Measurements from ENCODE around the gene COG5. TPM values are rescaled to one million over a fixed set of nuclear protein-coding genes. Genes with fewer than 3 reads are reported as not detected.

COG5 gene
- total and polyA plus RNA-seq, 2 experiments from 2014 or later = 15.4 to 36.5 TPM

DNA sequence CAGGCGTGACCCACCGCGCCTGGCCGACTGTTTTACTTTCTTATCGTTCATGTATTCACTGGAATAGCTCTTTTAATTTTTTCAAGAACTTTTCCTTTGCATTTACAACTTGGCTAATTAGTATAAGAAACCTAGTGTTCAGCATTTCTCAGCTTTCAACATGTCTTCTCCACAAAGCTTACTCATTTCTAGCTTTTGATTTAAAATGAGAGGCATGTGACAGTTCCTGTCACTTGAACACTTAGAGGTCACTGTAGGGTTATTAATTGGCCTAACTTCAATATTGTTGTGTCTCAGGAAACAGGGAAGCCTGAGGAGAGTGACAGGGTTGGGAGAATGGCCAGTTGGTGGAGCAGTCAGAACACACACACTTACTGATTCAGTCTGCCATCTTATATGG lies 218.9 kb downstream of the COG5 start:
- Mint-ChIP-seq H3K9me3 (peaks cover 4% of the 10 kb centered on the region; the same call in 2 of the 3 replicates), H3K36me3 (ENCODE audit: low read depth) (peaks cover 9% of the 10 kb centered on the region; the same call in 1 of the 3 replicates), H3K27ac (no peak overlapping the region), H3K27me3 (ENCODE audit: insufficient read depth, low read depth, poor library complexity) (no peaks in the 10 kb centered on the region), H3K4me1 (no peaks in the 10 kb centered on the region), H3K4me3 (no peak overlapping the region)
- H2AFZ ChIP-seq = no peak overlapping the region
- no peak overlapping the region for H3K4me2 ChIP-seq
- ATAC-seq (no peak), DNase-seq (ENCODE audit: low spot score) (no peak)
- no peaks in the 10 kb centered on the region for H3K27me3 ChIP-seq (ENCODE audit: insufficient read depth)
- no peaks in the 10 kb centered on the region for H3K9me2 ChIP-seq (ENCODE audit: insufficient read depth)
- H3K4me1 ChIP-seq (ENCODE audit: insufficient read depth) = no peaks in the 10 kb centered on the region
- no peaks in the 10 kb centered on the region for H3F3A ChIP-seq (replicated peaks; ENCODE audit: low read depth)
- H3K4me3 ChIP-seq = no peak overlapping the region
- no peaks in the 10 kb centered on the region for H3K36me3 ChIP-seq (ENCODE audit: insufficient read depth)
- no peaks in the 10 kb centered on the region for H3K79me2 ChIP-seq (replicated peaks; ENCODE audit: insufficient read depth)
- H4K20me1 ChIP-seq (replicated peaks; ENCODE audit: insufficient read depth) = no peaks in the 10 kb centered on the region
- H3K27ac ChIP-seq (ENCODE audit: low read depth) = no peak overlapping the region
- TF ChIP-seq ZNF331 (CRISPR knock-in tag; IDR thresholded peaks at IDR 0.05; ENCODE audit: low read depth) = no peak
- TF ChIP-seq, protein P1, sequence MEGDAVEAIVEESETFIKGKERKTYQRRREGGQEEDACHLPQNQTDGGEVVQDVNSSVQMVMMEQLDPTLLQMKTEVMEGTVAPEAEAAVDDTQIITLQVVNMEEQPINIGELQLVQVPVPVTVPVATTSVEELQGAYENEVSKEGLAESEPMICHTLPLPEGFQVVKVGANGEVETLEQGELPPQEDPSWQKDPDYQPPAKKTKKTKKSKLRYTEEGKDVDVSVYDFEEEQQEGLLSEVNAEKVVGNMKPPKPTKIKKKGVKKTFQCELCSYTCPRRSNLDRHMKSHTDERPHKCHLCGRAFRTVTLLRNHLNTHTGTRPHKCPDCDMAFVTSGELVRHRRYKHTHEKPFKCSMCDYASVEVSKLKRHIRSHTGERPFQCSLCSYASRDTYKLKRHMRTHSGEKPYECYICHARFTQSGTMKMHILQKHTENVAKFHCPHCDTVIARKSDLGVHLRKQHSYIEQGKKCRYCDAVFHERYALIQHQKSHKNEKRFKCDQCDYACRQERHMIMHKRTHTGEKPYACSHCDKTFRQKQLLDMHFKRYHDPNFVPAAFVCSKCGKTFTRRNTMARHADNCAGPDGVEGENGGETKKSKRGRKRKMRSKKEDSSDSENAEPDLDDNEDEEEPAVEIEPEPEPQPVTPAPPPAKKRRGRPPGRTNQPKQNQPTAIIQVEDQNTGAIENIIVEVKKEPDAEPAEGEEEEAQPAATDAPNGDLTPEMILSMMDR (conservative IDR thresholded peaks at IDR 0.05; ENCODE audit: low read depth in 2 of 2) = 0 out of 4 replicates have a peak, but pooled peaks of 1 of the 2 experiments have one; percentile 8

- Mint-ChIP-seq H3K4me3 (no peak overlapping the region), H3K27ac (no peak overlapping the region), H3K4me1 (no peaks in the 10 kb centered on the region), H3K36me3 (ENCODE audit: low read depth) (peaks cover 9% of the 10 kb centered on the region; the same call in 1 of the 3 replicates), H3K9me3 (peaks cover 4% of the 10 kb centered on the region; the same call in 2 of the 3 replicates), H3K27me3 (ENCODE audit: insufficient read depth, low read depth, poor library complexity) (no peaks in the 10 kb centered on the region)
- Histone ChIP-seq H4K20me1 (replicated peaks; ENCODE audit: insufficient read depth) (no peaks in the 10 kb centered on the region), H3K9me2 (ENCODE audit: insufficient read depth) (no peaks in the 10 kb centered on the region), H3K27me3 (ENCODE audit: insufficient read depth) (no peaks in the 10 kb centered on the region), H3K4me2 (no peak overlapping the region), H3K27ac (ENCODE audit: low read depth) (no peak overlapping the region), H3K4me3 (no peak overlapping the region), H3K4me1 (ENCODE audit: insufficient read depth) (no peaks in the 10 kb centered on the region), H2AFZ (no peak overlapping the region), H3K36me3 (ENCODE audit: insufficient read depth) (no peaks in the 10 kb centered on the region), H3F3A (replicated peaks; ENCODE audit: low read depth) (no peaks in the 10 kb centered on the region), H3K79me2 (replicated peaks; ENCODE audit: insufficient read depth) (no peaks in the 10 kb centered on the region)
- no peak for DNase-seq (ENCODE audit: low spot score)
- ATAC-seq = no peak
- TF ChIP-seq POLR2AphosphoS5 (IDR thresholded peaks at IDR 0.05; ENCODE audit: low read depth) = no peak
- no peak for TF ChIP-seq REST (IDR thresholded peaks at IDR 0.05; ENCODE audit: unreplicated experiment)
- TF ChIP-seq ZNF114 (CRISPR knock-in tag; IDR thresholded peaks at IDR 0.05) = no peak
- no peak for TF ChIP-seq ZNF331 (CRISPR knock-in tag; IDR thresholded peaks at IDR 0.05; ENCODE audit: low read depth)
- TF ChIP-seq, protein P1 (conservative IDR thresholded peaks at IDR 0.05; ENCODE audit: low read depth in 2 of 2) = no peak
- TF ChIP-seq STAT1 (IDR thresholded peaks at IDR 0.05; ENCODE audit: unreplicated experiment) = no peak
- TF ChIP-seq NANOG (IDR thresholded peaks at IDR 0.05; ENCODE audit: borderline replicate concordance) = no peak
- TF ChIP-seq JUNB (IDR thresholded peaks at IDR 0.05; ENCODE audit: unreplicated experiment) = no peak
- no peak for TF ChIP-seq EZH2 (IDR thresholded peaks at IDR 0.05; ENCODE audit: low read depth, unreplicated experiment)
Measured at GRCh38 chr7:107344286-107344685, 219.4 kb downstream of the COG5 start.
